Fibroblast of skin of back (primary cell): ENCODE measurements around the gene RXFP3.
"Not testable (repeated sequence)": the region's sequence is repeated elsewhere in the genome, so short reads cannot be mapped to it uniquely, and the experiment has no call there.

ENCODE experiments used
- DNase-seq: peaks from one replicate; pipeline ENCODE4 v3.0.0-alpha.2; 2013

RXFP3 gene

DNA sequence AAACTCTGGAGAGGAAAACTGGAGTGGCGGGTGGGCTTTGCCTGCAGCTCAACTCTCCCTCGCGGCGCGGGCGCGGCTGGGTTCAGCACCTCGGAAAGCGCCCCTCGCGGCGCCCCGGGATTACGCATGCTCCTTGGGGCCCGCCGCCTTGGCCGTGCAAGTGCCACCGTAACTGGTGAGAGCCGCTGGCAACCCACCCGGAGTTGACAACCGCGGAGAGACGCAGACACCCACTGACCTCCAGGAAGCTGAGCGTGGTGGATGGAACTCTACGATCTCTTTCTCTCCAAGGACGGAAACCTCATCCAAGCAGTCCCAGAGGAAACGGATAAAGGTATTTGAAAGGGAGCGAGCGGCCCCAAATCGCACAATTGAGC, 194 bp upstream of the RXFP3 start:
- peak; percentile 67 for DNase-seq

DNA sequence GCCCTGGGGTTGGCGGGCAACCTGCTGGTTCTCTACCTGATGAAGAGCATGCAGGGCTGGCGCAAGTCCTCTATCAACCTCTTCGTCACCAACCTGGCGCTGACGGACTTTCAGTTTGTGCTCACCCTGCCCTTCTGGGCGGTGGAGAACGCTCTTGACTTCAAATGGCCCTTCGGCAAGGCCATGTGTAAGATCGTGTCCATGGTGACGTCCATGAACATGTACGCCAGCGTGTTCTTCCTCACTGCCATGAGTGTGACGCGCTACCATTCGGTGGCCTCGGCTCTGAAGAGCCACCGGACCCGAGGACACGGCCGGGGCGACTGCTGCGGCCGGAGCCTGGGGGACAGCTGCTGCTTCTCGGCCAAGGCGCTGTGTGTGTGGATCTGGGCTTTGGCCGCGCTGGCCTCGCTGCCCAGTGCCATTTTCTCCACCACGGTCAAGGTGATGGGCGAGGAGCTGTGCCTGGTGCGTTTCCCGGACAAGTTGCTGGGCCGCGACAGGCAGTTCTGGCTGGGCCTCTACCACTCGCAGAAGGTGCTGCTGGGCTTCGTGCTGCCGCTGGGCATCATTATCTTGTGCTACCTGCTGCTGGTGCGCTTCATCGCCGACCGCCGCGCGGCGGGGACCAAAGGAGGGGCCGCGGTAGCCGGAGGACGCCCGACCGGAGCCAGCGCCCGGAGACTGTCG, 976 bp downstream of the RXFP3 start:
- no peak for DNase-seq

DNA sequence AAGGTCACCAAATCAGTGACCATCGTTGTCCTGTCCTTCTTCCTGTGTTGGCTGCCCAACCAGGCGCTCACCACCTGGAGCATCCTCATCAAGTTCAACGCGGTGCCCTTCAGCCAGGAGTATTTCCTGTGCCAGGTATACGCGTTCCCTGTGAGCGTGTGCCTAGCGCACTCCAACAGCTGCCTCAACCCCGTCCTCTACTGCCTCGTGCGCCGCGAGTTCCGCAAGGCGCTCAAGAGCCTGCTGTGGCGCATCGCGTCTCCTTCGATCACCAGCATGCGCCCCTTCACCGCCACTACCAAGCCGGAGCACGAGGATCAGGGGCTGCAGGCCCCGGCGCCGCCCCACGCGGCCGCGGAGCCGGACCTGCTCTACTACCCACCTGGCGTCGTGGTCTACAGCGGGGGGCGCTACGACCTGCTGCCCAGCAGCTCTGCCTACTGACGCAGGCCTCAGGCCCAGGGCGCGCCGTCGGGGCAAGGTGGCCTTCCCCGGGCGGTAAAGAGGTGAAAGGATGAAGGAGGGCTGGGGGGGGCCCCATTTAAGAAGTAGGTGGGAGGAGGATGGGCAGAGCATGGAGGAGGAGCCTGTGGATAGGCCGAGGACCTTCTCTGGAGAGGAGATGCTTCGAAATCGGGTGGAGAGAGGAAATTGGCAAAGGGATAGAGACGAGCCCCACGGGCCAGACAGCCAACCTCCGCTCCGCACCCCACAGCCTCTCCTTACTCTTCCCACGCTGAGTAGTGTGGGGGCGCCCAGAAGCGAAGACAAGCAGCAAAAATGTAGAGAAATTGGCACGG, 1.7 kb downstream of the RXFP3 start:
- DNase-seq = no peak

DNA sequence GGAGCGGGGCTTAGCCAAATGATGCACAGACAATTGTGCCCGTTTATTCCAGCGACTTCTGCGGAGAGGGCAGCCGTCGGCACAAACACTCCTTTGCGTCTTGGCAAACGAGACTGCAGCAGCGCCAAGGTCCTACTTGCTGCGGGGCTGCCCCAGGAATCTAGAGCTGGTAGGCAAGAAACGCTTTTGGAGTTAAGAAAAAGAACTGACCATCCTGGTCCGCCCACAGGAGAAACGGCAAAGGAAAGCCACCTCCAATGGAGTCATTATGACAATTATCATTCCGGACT, 2.3 kb downstream of the RXFP3 start:
- DNase-seq = no peak

DNA sequence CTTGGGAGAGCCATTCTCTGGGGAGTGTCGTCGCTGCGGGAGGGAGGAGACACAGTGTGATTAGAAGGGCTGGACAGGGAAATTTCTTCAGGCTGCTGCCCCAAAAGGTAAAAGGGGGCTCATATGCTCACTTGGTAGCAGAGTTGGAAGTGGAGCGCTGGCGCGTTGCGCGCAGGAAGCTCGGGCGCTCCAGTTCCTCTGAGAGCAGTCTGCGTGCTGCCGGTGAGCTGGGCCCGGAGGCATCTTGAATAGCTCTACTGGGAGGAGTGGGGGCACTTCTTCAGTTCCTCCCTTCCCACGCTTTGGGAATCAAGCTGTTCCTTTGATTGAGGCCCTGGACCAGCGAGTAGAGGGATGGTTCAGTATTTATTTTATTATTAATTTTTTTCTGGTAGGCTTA, 2.7 kb downstream of the RXFP3 start:
- no peak for DNase-seq

DNA sequence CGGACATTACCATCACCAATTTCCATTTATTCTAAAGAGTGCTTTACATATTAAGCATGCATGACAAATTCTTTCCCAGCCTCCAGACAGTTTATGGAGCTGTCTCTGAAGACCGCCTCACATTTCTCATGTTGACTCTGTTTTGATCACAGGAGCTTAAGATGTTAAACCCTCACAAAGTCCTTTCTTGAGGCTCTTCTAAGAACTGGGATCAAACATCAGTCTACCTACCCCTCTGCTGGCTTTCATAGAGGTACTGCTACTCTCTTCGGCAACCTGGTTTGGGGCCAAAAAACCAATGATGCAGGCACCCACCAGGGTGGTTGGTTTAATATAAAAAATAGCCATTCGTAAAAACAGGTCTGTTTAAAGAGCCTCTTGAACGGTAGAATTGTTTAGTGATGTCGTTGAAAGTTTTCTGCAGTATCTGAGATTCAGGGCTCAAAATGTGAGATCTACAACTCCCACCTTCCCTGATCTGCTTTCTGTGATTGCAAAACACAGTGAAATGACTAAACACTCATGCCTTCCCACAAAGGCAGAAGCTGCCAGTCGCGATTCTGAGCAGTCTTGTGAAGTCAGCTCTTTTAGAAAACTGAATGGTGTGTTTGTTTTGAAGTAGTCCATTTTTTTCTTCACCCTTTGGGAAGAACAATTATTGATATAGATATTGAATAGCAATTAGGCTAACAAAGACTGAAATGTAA, 3.5 kb downstream of the RXFP3 start:
- no peak for DNase-seq

DNA sequence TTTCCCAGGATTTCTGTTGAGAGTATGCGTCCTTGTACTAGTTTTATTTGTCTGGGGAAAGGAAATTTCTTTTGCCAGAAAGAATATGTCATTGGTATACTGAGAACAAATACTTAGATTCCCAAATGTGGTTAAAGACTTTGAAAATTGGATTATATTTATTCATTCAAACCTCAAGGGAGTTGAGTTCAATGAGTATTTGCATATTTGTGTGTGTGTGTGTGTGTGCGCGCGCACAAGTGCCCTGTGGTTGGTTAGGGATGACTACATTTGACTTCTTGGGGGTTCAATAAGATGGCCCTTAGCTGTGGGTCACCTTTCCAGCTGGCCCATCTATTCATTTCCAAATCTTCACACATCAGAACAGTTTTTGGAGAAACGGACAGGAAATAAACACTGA, 4.9 kb downstream of the RXFP3 start:
- DNase-seq = no peak

DNA sequence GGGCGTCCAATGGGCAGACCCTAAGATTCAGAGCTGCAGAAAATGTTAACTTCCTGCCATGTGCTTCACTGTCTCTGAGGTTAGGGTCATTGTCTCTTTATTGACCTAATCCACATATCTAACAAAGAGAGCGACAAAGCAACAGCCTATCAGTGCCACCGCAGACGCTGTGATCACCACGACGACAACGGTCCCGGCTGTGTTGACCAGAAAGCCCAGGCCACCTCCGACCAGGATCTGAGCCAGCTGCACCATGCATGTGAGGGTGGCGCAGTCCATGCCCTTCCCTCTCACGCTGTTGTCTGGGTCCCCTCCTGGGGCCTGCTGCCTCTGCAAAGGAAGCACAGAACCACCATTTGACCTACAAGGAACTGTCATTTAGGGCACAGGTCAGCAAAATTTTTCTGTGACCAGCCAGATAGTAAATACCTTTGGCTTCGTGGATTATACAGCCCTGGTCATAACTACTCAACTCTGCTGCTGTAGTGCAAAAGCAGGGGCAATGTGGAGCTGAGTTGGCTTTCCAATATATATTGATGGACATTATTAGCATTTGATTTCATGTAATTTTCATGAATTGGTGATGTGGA, 8.5 kb downstream of the RXFP3 start:
- DNase-seq = no peak

DNA sequence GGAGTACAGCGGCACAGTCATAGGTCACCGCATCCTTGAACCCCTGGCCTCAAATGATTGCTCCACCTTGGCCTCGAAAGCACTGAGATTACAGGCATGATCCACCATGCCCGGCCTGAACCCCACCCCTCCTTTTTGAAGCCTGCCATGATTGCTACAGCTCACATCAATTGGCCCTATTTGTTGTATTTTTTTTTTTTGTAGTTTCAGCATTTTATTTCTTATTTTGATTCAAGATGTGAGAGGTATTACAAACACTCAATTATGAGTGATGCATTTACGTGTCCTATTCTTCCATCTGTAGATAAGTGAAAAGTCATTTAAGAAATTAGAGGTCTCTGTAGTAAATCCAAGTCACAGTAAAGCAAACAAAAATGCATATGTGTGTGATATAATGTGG, 16.0 kb downstream of the RXFP3 start:
- not testable (repeated sequence) for DNase-seq

DNA sequence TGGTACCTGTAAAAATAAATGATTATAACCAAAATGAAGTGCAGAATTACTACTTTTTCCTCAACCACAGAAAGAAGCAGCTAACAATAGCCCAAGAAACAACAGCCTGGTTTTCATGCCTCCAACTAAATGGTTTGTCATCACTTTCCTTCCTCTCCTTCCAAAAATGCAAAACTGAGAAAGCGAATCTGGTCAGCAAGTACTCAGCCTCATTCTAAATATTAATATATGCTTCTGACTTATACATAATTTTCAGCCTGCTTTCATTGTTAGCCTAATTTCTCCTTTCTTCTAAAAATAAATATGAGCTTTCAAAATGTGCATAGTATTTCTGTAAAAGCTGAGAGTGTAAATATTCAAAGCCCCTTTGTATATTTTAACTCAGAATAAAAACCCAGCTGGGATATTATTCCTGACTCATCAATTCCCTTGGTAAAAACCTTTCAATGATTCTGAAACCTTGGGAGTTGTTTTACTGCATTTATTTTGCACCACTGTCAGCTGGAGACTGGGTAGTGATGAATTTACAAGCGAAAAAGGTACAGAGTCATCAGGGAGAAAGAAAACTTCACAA, 21.5 kb downstream of the RXFP3 start:
- DNase-seq = no peak

DNA sequence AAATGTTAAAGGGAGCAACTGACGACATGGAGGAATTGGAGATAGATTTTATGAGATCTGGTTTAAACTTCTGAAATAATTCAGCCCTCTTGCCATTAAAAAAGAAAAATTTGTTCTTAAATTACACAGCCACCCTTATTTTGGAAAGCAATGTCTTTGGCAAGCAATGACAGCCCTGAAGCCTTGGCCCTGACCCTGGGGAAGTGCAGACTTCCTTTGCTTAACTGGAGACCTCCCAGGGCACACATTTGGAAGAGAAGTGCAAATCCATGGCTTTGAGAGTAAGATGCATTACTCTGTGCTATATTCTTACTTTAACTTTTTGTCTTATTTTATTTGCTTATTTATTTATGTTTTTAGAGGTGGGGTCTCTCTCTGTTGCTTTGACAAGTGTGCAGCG, 22.0 kb downstream of the RXFP3 start:
- DNase-seq = no peak

DNA sequence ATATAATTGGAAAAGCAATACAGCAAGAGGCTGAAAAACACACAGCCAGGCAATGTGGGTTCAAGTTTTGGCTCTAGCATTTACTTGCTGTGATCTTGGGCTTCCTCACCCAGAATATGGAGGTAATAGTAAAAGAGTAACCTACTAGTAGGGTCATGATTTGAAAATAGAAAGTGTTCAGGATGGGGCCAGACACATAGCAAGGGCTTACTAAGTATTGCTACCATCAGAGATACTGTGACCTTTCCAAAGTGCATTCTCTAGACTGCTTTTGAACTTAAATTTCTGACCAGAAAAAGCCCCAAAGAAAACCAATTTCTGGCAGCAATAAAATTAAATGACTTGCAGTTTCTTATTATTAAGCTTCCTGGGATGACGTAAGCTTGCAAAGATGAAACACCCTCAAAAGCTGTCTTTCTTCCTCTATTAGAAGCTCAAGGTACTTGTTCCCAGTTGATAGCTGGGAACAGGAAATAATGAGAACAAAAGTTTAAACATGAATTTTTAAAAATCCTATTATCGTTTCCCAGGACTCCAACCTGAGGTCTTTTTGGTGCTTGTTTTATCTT, 28.0 kb downstream of the RXFP3 start:
- DNase-seq = no peak

DNA sequence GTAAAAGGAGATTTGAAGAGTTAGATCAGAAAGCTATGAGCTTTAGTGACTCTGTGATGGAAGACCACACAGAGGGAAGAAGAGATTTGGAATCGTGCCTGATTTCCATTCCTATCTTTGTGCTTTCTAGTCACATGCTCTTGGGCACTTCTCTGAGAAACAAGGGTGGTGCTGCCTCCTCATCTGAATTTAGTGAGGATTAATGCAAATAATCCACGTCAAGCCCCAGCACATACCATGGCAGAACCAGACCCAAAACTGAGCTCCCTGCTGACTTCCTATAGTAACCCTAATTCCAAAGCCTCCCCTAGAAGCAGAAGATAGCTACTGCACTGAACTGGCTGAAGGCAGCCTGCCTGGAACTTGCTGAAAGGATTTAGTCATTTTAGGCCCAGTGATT, 30.6 kb downstream of the RXFP3 start:
- no peak for DNase-seq

DNA sequence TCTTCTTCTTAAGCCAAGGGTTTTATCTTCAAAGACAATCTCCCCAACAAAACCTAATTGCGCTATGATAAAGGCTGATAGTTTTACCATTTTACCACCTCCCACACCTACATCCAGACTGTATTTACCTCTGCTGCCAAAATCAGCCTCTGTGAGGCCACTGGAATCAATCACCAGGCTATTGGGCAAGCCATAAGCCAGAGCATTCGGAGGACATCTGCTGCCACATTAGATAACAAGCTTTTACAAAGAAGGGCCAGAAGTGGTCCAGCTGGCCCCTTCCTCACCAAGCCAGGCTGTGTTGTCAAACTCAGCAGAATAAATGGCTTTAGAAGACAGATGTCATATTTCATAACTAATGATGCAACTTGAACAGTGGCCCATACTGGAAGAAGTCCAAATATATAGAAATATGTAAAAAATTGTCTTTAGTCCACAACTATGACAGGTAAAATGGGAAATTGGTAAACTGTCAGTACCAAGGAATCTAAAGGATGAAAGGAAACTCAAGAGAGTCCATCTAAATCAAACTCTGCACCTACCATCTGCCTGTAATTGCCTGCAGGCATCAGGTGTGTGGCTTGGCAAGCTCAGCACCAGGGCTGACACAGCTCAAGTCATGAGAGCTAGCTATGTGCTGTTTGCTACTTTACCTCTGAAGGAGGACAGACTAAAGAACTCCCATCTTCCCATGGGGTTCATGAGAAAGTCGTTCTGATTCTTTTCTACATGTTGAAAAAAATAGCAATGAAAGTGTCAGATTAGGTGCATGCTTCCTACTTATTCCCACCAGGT, 32.2 kb downstream of the RXFP3 start:
- DNase-seq = no peak

DNA sequence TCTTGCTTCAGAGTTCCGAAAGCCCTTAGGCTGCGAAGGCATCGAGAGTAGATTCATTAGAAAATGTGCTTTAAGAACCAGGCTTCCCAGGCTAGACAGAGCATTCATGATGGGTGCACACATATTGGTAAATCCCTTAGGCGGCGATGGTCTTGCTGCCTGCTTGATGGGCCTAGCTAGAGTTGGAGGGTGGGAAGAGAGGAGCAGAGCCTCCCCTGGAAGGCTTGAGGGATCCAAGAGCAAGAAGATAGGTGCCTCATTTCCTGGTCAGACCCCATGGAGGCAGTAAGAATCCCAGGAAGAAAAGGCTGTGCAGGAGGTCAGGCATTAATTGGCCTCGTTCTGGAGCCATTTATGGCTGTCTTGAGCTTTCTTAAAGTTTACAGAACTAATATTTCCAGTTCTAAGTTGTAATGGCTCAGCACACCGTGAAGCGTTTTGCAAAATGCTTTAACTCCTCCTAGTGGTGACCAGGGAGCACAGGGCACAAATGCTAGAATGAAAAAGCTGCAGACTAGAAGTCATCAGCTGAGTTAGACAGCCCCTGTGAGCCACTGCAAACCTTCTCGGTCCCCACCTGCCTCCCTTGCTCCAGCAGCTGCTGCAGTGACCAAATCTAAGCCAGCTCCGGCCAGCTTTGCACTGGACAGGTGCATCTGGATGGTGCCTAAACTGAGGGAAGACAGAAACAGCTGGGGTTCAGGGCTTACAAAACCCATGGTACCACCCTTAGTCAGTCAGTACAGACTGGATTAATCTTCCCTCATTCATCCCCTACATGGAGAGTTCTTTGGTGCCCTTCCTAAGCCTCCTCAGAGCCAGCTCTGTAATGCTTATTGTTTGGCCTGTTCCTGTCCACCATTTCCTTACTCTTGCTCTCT, 33.6 kb downstream of the RXFP3 start:
- peak; percentile 63 for DNase-seq

DNA sequence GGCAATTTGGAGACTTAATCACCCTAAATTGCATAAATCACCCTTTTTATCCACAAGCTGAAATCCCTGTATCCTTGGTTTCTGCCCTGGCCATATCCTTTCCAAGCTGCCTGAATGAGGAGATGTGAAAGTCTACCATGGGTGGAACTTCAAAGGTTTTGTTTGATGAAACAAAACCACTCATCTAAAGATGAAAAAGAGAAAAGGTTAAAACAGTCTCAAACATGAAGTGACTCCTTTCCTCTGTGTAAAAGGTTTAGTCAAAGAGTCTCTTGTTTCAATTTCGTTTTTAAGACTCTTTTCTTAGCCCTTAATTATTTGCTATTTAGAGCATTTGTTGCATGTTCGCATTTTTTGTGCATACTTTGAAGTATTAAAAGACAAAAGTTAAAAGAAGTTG, 37.1 kb downstream of the RXFP3 start:
- no peak for DNase-seq

DNA sequence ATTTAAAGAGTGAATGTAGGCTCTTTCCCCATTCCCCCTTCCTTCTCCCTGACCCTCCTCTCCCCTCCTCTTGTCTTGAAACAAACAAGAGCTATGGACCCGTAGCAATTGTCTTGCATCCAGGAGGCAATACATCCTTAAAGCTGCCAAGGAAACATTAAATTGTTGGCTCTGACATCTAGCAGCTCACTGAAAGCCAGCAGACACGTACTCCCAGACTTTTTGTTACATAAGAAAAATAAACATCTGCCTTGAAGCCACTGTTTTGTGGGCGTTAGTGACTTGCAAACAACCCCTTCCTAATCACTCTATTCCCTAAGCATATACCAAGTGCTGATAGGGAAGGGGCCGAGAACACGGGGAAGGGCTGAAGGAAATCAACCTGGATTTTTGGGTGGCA, 39.7 kb downstream of the RXFP3 start:
- DNase-seq = no peak

DNA sequence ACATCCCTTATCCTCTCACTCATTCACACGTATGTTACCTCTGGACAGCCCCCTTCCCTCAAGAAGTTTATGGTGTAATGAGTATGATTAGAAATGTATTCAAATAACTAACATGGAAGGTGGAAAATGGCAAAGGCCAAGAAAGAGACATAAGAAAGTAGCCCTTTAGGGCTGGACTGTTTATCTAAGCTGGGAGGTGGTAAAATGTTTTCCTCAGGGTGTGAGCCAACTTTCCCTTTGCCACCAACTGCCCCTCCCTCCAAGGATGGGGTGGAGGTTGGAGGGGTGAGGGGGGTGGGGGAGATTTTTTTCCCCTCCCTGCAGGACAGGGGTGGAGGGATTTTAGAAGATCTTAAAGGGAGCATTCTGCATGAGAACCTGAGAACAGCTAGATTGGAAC, 40.1 kb downstream of the RXFP3 start:
- DNase-seq = no peak

DNA sequence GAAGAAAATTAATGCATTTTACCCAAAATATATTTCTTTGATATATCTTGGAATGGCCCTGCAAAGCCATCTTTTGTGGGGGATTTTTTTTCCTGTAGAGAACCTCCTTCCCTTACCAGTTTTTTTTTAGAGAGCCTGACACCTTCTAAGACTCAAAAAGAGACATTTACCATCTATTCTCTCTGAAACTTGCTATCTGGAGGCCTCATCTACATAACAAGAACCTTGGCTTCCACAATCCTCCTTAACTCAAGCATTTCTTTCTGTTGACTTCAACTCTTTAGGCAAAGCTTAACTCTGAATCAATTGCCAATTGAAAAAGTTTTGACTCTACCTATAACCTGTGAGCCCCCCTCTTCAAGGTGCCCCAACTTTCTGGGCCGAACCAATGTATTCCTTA, 42.1 kb downstream of the RXFP3 start:
- no peak for DNase-seq

DNA sequence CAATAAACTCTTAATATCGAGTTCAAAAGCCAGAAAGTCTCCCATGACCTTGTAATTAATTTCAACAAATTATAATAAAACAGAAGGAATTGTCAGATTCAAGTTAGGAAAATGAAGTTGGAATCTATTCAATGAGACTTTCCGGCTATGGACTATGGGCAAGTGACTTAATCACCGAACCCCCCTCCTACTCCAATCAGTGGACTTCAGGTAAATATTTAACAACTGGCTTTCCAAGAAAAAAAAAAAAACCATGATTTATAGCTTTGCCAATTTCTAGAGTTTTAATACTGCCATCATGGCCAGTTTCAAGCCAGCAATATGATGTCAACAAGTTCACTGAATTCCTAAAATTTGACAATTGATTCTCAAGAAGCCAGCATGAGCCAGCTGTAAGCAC, 43.8 kb downstream of the RXFP3 start:
- DNase-seq = no peak
